A549 (cell line): ENCODE results near the gene ATP6V1F. TPM values are rescaled to one million over a fixed set of nuclear protein-coding genes. Genes with fewer than 3 reads are reported as not detected.

Experiments
- ATAC-seq, 2 experiments: fragments of 200-7000 bp in 1 of 2; fragments of >200 bp in 1 of 2; cut with Nextera tagmentation in 1 of 2; cut with Tn5 transposase in 1 of 2; 3 replicates each; pipeline versions ENCODE4 v1.8.0 to v1.9.1; 2018 to 2020; ENCODE audit warnings: mild to moderate bottlenecking in 1 of 2, moderate library complexity in 1 of 2
- CTCF ChIA-PET: fragments of 300-600 bp; sonication (Branson Sonifier 250); formaldehyde crosslinking; extraction: SDS; loops from one replicate; lab custom pipeline; 2021; ENCODE audit warnings: antibody characterized with exemption, inconsistent platforms; lab: Yijun Ruan, JAX
- POLR2A ChIA-PET: fragments of 350-600 bp; formaldehyde crosslinking; extraction: SDS; loops from one replicate; lab custom pipeline; 2021; ENCODE audit warnings: antibody characterized with exemption, inconsistent platforms; lab: Yijun Ruan, JAX
- DNase-seq, 2 experiments: peaks; one replicate each; pipeline versions ENCODE4 v3.0.0 to v3.0.0-alpha.2; 2011 to 2016; ENCODE audit warnings: low read depth in 1 of 2, low spot score in 1 of 2
- FAIRE-seq: peaks from 2 replicates; lab custom pipeline; 2011; peaks lifted over from hg19 to GRCh38; lab: Jason Lieb, UNC
- H3K27ac ChIP-seq, 2 experiments: fragments of >200 bp; sonication (Bioruptor Twin); formaldehyde crosslinking; 3 replicates each; pipeline ENCODE4 v1.5.1; 2016 to 2017
- H3K4me1 ChIP-seq: fragments of >200 bp; sonication (Bioruptor Twin); formaldehyde crosslinking; 3 replicates; pipeline ENCODE4 v1.6.1; 2016
- H3K4me2 ChIP-seq: fragments of >200 bp; sonication (Bioruptor Twin); formaldehyde crosslinking; 3 replicates; pipeline ENCODE4 v1.6.1; 2016
- H3K4me3 ChIP-seq: fragments of >200 bp; sonication (Bioruptor Twin); formaldehyde crosslinking; 3 replicates; pipeline ENCODE4 v1.5.1; 2016
- H3K9me3 ChIP-seq: fragments of >200 bp; sonication (Bioruptor Twin); formaldehyde crosslinking; 3 replicates; pipeline ENCODE4 v1.6.1; 2016
- ATOH8 ChIP-seq: fragments of 250-450 bp; sonication (Bioruptor Pico); IDR thresholded peaks from 2 replicates; pipeline ENCODE4 v1.5.0; 2020; ENCODE audit warnings: low read depth, mild to moderate bottlenecking, moderate library complexity
- BHLHE40 ChIP-seq: IDR thresholded peaks from 2 replicates; pipeline ENCODE4 v1.6.1; 2012; ENCODE audit warnings: low read depth, low read length, inconsistent platforms
- CBX2 ChIP-seq: fragments of 200-600 bp; sonication (generic); IDR thresholded peaks from 2 replicates; pipeline ENCODE4 v1.6.1; 2016; ENCODE audit warnings: low read depth, mild to moderate bottlenecking, borderline replicate concordance
- CBX8 ChIP-seq: fragments of 200-600 bp; sonication (generic); IDR thresholded peaks from 2 replicates; pipeline ENCODE4 v1.6.1; 2016
- CHD2 ChIP-seq: fragments of 150-350 bp; IDR thresholded peaks from 2 replicates; pipeline ENCODE4 v1.6.1; 2014; ENCODE audit warnings: low read length; ENCODE audit not compliant: partially characterized antibody
- CHD4 ChIP-seq: fragments of 200-600 bp; sonication (generic); IDR thresholded peaks from 2 replicates; pipeline ENCODE4 v1.6.1; 2016; ENCODE audit warnings: antibody characterized with exemption, mild to moderate bottlenecking, borderline replicate concordance
- CTCF ChIP-seq: fragments of >200 bp; sonication (Bioruptor Twin); formaldehyde crosslinking; IDR thresholded peaks from 3 replicates; pipeline ENCODE4 v1.5.1; 2016
- FOSB ChIP-seq: fragments of 250-450 bp; sonication (Bioruptor Pico); IDR thresholded peaks from 2 replicates; pipeline ENCODE4 v1.5.0; 2020; ENCODE audit warnings: mild to moderate bottlenecking, moderate library complexity
- FOXS1 ChIP-seq: fragments of 250-450 bp; sonication (Bioruptor Pico); IDR thresholded peaks from 2 replicates; pipeline ENCODE4 v1.5.0; 2020; ENCODE audit warnings: mild to moderate bottlenecking, moderate library complexity
- HDAC2 ChIP-seq: fragments of 200-600 bp; sonication (generic); IDR thresholded peaks from 2 replicates; pipeline ENCODE4 v1.6.1; 2016
- HMGXB4 ChIP-seq: fragments of 250-450 bp; sonication (Bioruptor Pico); IDR thresholded peaks from 2 replicates; pipeline ENCODE4 v1.5.0; 2021; ENCODE audit warnings: mild to moderate bottlenecking, moderate library complexity, borderline replicate concordance
- HOXB13 ChIP-seq: fragments of 250-450 bp; sonication (Bioruptor Pico); IDR thresholded peaks from 2 replicates; pipeline ENCODE4 v1.5.0; 2020; ENCODE audit warnings: low read depth, mild to moderate bottlenecking, moderate library complexity
- JUN ChIP-seq, 2 experiments: fragments of >200 bp; sonication (Bioruptor Twin); formaldehyde crosslinking; IDR thresholded peaks; 2 replicates in 1 of 2; 3 replicates in 1 of 2; pipeline ENCODE4 v1.6.1; 2016 to 2017
- KDM1A ChIP-seq: fragments of 200-600 bp; sonication (generic); IDR thresholded peaks from 2 replicates; pipeline ENCODE4 v1.6.1; 2016; ENCODE audit warnings: low read depth, mild to moderate bottlenecking
- MAFK ChIP-seq: fragments of 450-650 bp; IDR thresholded peaks from 2 replicates; pipeline ENCODE4 v1.6.1; 2014; ENCODE audit not compliant: partially characterized antibody
- MAX ChIP-seq: IDR thresholded peaks from 2 replicates; pipeline ENCODE4 v1.6.1; 2012
- NFE2L2 ChIP-seq: fragments of 150-350 bp; conservative IDR thresholded peaks from 2 replicates; pipeline ENCODE4 v1.6.1; 2014; ENCODE audit warnings: low read length
- NR3C1 ChIP-seq: fragments of >200 bp; sonication (Bioruptor Twin); formaldehyde crosslinking; IDR thresholded peaks from 3 replicates; pipeline ENCODE4 v1.6.1; 2017
- PHF8 ChIP-seq: fragments of 200-600 bp; sonication (generic); IDR thresholded peaks from 2 replicates; pipeline ENCODE4 v1.6.1; 2016; ENCODE audit warnings: low read depth, mild to moderate bottlenecking, antibody characterized with exemption, moderate library complexity, borderline replicate concordance
- POLR2A ChIP-seq: IDR thresholded peaks from 2 replicates; pipeline ENCODE4 v1.6.1; 2012; ENCODE audit warnings: mild to moderate bottlenecking, low read length
- RARB ChIP-seq: fragments of 250-450 bp; sonication (Bioruptor Pico); IDR thresholded peaks from 2 replicates; pipeline ENCODE4 v1.8.0; 2021; ENCODE audit warnings: mild to moderate bottlenecking, moderate library complexity
- SMC3 ChIP-seq: fragments of >200 bp; sonication (Bioruptor Twin); formaldehyde crosslinking; IDR thresholded peaks from 3 replicates; pipeline ENCODE4 v1.6.1; 2018; ENCODE audit warnings: inconsistent platforms
- SREBF2 ChIP-seq: fragments of 450-650 bp; IDR thresholded peaks from 2 replicates; pipeline ENCODE4 v1.6.1; 2014; ENCODE audit warnings: mild to moderate bottlenecking, moderate library complexity
- TFCP2L1 ChIP-seq: fragments of 250-450 bp; sonication (Bioruptor Pico); IDR thresholded peaks from 2 replicates; pipeline ENCODE4 v1.5.0; 2021; ENCODE audit warnings: mild to moderate bottlenecking
- ZC3H11A ChIP-seq: fragments of 450-650 bp; IDR thresholded peaks from 2 replicates; pipeline ENCODE4 v1.6.1; 2014; ENCODE audit warnings: antibody characterized with exemption, mild to moderate bottlenecking
- ZNF302 ChIP-seq: fragments of 250-450 bp; sonication (Bioruptor Pico); IDR thresholded peaks from 2 replicates; pipeline ENCODE4 v1.9.0; 2021; ENCODE audit warnings: inconsistent platforms, mild to moderate bottlenecking, moderate library complexity
- WGBS: methylation state at CpG from one replicate; pipeline ENCODE4 v1.1.6; 2017; ENCODE audit errors: missing lambda C conversion rate; 5-methylcytosine and 5-hydroxymethylcytosine counted together
- polyA plus RNA-seq, 4 experiments: library from polyadenylated mRNA; depleted of rRNA in 3 of 4; stranded (reverse); fragments of >200 nt; fragmentation: RNase III in 1 of 4; extraction: RNeasy Plus Mini Kit Qiagen cat#74134 plus additional on column Dnase treatment in 1 of 4; gene quantifications; 2 replicates in 3 of 4; 3 replicates in 1 of 4; pipeline ENCODE4 v1.2.3, GENCODE V29; 2011 to 2017

Gene ATP6V1F
- polyA plus RNA-seq, 2 of the 4 experiments (the other 2 are of a cell fraction), result 155 to 229 TPM

- TF ChIP-seq ZNF302 (CRISPR knock-in tag) (no peak), ZC3H11A (no peak), CBX2 (no peak)
These were observed 14.9 kb upstream of the ATP6V1F start (continued) for GRCh38 chr7:128847721-128848211.

GRCh38 chr7:128848289-128849155, 14.1 kb upstream of the ATP6V1F start:
- Histone ChIP-seq H3K9me3 (no peaks in the 10 kb centered on the region), H3K4me2 (no peak overlapping the region), H3K4me3 (no peak overlapping the region), H3K4me1 (no peaks in the 10 kb centered on the region), H3K27ac (no peak overlapping the region)
- no peak for ATAC-seq
- WGBS, result 78% methylated on average over 18 of the region's 31 CpGs
- no peak for DNase-seq
- FAIRE-seq, result no peak
- POLR2A ChIA-PET, result no interaction called here
- CTCF ChIA-PET, result interaction anchor here (4.0 kb wide), 1 partner anchor 31 kb away, joined by 11 read pairs; no protein-coding TSS in a partner anchor
- TF ChIP-seq HDAC2, result no peak
- TF ChIP-seq SREBF2, result no peak
- no peak for TF ChIP-seq FOXS1 (CRISPR knock-in tag)
- TF ChIP-seq NFE2L2, result no peak
- TF ChIP-seq FOSB (CRISPR knock-in tag), result no peak
- TF ChIP-seq POLR2A, result no peak
- TF ChIP-seq JUN (IDR thresholded peaks at IDR 0.05), result no peak
- no peak for TF ChIP-seq CTCF
- TF ChIP-seq BHLHE40, result no peak
- no peak for TF ChIP-seq NR3C1
- no peak for TF ChIP-seq MAFK
- TF ChIP-seq ATOH8 (CRISPR knock-in tag), result no peak
- no peak for TF ChIP-seq PHF8
- no peak for TF ChIP-seq RARB
- TF ChIP-seq CHD4, result no peak
- TF ChIP-seq MAX, result no peak
- no peak for TF ChIP-seq HMGXB4 (CRISPR knock-in tag)
- no peak for TF ChIP-seq CBX8
- no peak for TF ChIP-seq SMC3

- ATAC-seq (no peak), DNase-seq (no peak), FAIRE-seq (no peak)
- H3K4me2 ChIP-seq, result no peak overlapping the region
- TF ChIP-seq CHD2 (no peak), RARB (no peak), HOXB13 (CRISPR knock-in tag) (no peak), TFCP2L1 (CRISPR knock-in tag) (no peak), ATOH8 (CRISPR knock-in tag) (no peak), KDM1A (no peak), SREBF2 (no peak), JUN (IDR thresholded peaks at IDR 0.05) (no peak), ZC3H11A (no peak), ZNF302 (CRISPR knock-in tag) (no peak), FOXS1 (CRISPR knock-in tag) (no peak)
- 89% methylated on average over 16 of the region's 16 CpGs for WGBS
- CTCF ChIA-PET, result no interaction called here
- no peaks in the 10 kb centered on the region for H3K9me3 ChIP-seq
- POLR2A ChIA-PET, result no interaction called here
- no peaks in the 10 kb centered on the region for H3K4me1 ChIP-seq
- no peak overlapping the region for H3K4me3 ChIP-seq
- no peak overlapping the region for H3K27ac ChIP-seq
These were observed 13.5 kb upstream of the ATP6V1F start for GRCh38 chr7:128849156-128849515.
